Gastroesophageal sphincter (tissue), 4 donors: ENCODE results near the gene NPDC1. TPM values are rescaled to one million over a fixed set of nuclear protein-coding genes. Genes with fewer than 3 reads are reported as not detected.
"Not testable (repeated sequence)": the region's sequence is repeated elsewhere in the genome, so short reads cannot be mapped to it uniquely, and the experiment has no call there.

ENCODE experiments used
- ATAC-seq: fragments of 150-250 bp; one replicate; pipeline ENCODE4 v1.9.1; 2016; ENCODE audit warnings: mild to moderate bottlenecking, moderate library complexity
- H3K27ac ChIP-seq, 4 donors: fragments of 200-600 bp; sonication (generic) in 3 of 4; 1 replicate in 3 of 4; 2 replicates in 1 of 4; pipeline ENCODE4 v1.5.1; 2016 to 2019
- H3K27me3 ChIP-seq: fragments of 200-600 bp; sonication (generic); one replicate; pipeline ENCODE4 v1.5.1; 2019
- H3K36me3 ChIP-seq, 2 donors: fragments of 200-600 bp; sonication (generic); one replicate each; pipeline ENCODE4 v1.5.1; 2019; ENCODE audit warnings: control low read depth in 1 of 2
- H3K4me1 ChIP-seq, 3 donors: fragments of 200-600 bp; sonication (generic); 1 replicate in 2 of 3; 2 replicates in 1 of 3; pipeline ENCODE4 v1.5.1; 2016 to 2019; ENCODE audit warnings: control low read depth in 2 of 3
- H3K4me3 ChIP-seq, 2 donors: fragments of 200-600 bp; sonication (generic); one replicate each; pipeline ENCODE4 v1.5.1; 2019; ENCODE audit warnings: mild to moderate bottlenecking in 1 of 2, moderate library complexity in 1 of 2
- H3K9me3 ChIP-seq, 3 donors: fragments of 200-600 bp; sonication (generic); one replicate each; pipeline ENCODE4 v1.5.1; 2017 to 2019; ENCODE audit warnings: control low read depth in 2 of 3
- CTCF ChIP-seq, 4 experiments: fragments of 200-600 bp in 2 of 4; fragments of 450-650 bp in 2 of 4; sonication (generic) in 1 of 4; IDR thresholded peaks; one replicate each; pipeline ENCODE4 v1.5.1; 2017 to 2019; ENCODE audit warnings: antibody characterized with exemption in 4 of 4, mild to moderate bottlenecking in 2 of 4, moderate library complexity in 2 of 4
- EP300 ChIP-seq: sonication (generic); formaldehyde crosslinking; IDR thresholded peaks from one replicate; pipeline ENCODE4 v1.6.1; 2017; ENCODE audit warnings: antibody characterized with exemption, mild to moderate bottlenecking
- POLR2A ChIP-seq, 2 donors: fragments of 450-650 bp; IDR thresholded peaks; one replicate each; pipeline ENCODE4 v1.6.1; 2017; ENCODE audit warnings: antibody characterized with exemption in 2 of 2, mild to moderate bottlenecking in 2 of 2, moderate library complexity in 1 of 2
- POLR2AphosphoS5 ChIP-seq: sonication (generic); formaldehyde crosslinking; IDR thresholded peaks from one replicate; pipeline ENCODE4 v1.6.1; 2017; ENCODE audit warnings: antibody characterized with exemption
- WGBS, 2 donors: methylation state at CpG; one replicate each; pipeline ENCODE4 v1.1.5; 2018; ENCODE audit warnings: low coverage in 1 of 2; 5-methylcytosine and 5-hydroxymethylcytosine counted together
- total RNA-seq, 4 donors: library from RNA; depleted of rRNA; stranded (reverse); fragments of >200 nt; gene quantifications; one replicate each; pipeline ENCODE4 v1.1.0, GENCODE V29; 2016

The NPDC1 gene
- total RNA-seq, 4 donors from 2014 or later, result 50.4 to 69.9 (median 59.5) TPM

GRCh38 chr9:137063311-137064026 is 17.5 kb upstream of the NPDC1 start:
- H3K9me3 ChIP-seq, result no peaks in the 10 kb centered on the region
- no peak overlapping the region for H3K27ac ChIP-seq
- peaks cover 0 to 9% (median 5%) of the 10 kb centered on the region in 3 donors for H3K4me1 ChIP-seq
- no peak for TF ChIP-seq POLR2AphosphoS5
- TF ChIP-seq EP300, result no peak
- TF ChIP-seq POLR2A (IDR thresholded peaks at IDR 0.05), result no peak
- no peak for TF ChIP-seq CTCF (IDR thresholded peaks at IDR 0.05)
- H3K27me3 ChIP-seq, result peaks cover 30% of the 10 kb centered on the region
- no peak for ATAC-seq
- no peaks in the 10 kb centered on the region for H3K36me3 ChIP-seq
- WGBS, 2 donors, result no CpG with 5 or more reads among the region's 26 CpGs
- no peak overlapping the region for H3K4me3 ChIP-seq

- Histone ChIP-seq H3K27me3 (peaks cover 23% of the 10 kb centered on the region), H3K4me1 (peaks cover 0 to 13% (median 5%) of the 10 kb centered on the region in 3 donors)
- not testable (repeated sequence) for H3K9me3 ChIP-seq, ATAC-seq, H3K4me3 ChIP-seq, H3K36me3 ChIP-seq, H3K27ac ChIP-seq
- 100% methylated on average over 1 of the region's 9 CpGs; no CpG with 5 or more reads in 1 of the 2 donors for WGBS, 2 donors
Observed at GRCh38 chr9:137062798-137063197, 16.8 kb upstream of the NPDC1 start.

GRCh38 chr9:137062384-137062783 is 16.4 kb upstream of the NPDC1 start:
- peaks cover 0 to 17% (median 7%) of the 10 kb centered on the region in 3 donors for H3K4me1 ChIP-seq
- no peak for TF ChIP-seq POLR2A (IDR thresholded peaks at IDR 0.05)
- no peak for TF ChIP-seq EP300
- TF ChIP-seq POLR2AphosphoS5, result no peak
- TF ChIP-seq CTCF (IDR thresholded peaks at IDR 0.05), result no peak
- 75% methylated on average over 4 of the region's 15 CpGs; no CpG with 5 or more reads in 1 of the 2 donors for WGBS, 2 donors
- no peak overlapping the region for H3K27ac ChIP-seq
- H3K27me3 ChIP-seq, result peaks cover 23% of the 10 kb centered on the region
- no peak overlapping the region for H3K4me3 ChIP-seq
- ATAC-seq, result no peak
- no peaks in the 10 kb centered on the region for H3K36me3 ChIP-seq
- H3K9me3 ChIP-seq, result no peaks in the 10 kb centered on the region

GRCh38 chr9:137058521-137059234 is 12.7 kb upstream of the NPDC1 start:
- ATAC-seq, result no peak
- H3K9me3 ChIP-seq, result no peaks in the 10 kb centered on the region
- TF ChIP-seq POLR2AphosphoS5, result no peak
- no peak for TF ChIP-seq CTCF (IDR thresholded peaks at IDR 0.05)
- TF ChIP-seq EP300, result no peak
- no peak for TF ChIP-seq POLR2A (IDR thresholded peaks at IDR 0.05)
- no peaks in the 10 kb centered on the region for H3K36me3 ChIP-seq
- peaks cover 0 to 46% (median 29%) of the 10 kb centered on the region in 3 donors for H3K4me1 ChIP-seq
- no peak overlapping the region for H3K27ac ChIP-seq
- H3K4me3 ChIP-seq, result no peak overlapping the region
- 66 to 88% methylated on average over 2 to 8 of the region's 9 CpGs for whole genome bisulfite sequencing, 2 donors
- H3K27me3 ChIP-seq, result peaks cover 20% of the 10 kb centered on the region

- H3K9me3 ChIP-seq, result no peaks in the 10 kb centered on the region
- no peak for ATAC-seq
- H3K4me1 ChIP-seq, result peaks cover 0 to 56% (median 37%) of the 10 kb centered on the region in 3 donors
- peaks cover 24% of the 10 kb centered on the region for H3K27me3 ChIP-seq
- no peaks in the 10 kb centered on the region for H3K36me3 ChIP-seq
- WGBS, 2 donors, result 40 to 51% methylated on average over 4 to 11 of the region's 16 CpGs
- H3K27ac ChIP-seq, result peak overlapping the region in 1 of 4 donors; percentile 26
- no peak overlapping the region for H3K4me3 ChIP-seq
- TF ChIP-seq EP300, result no peak
- TF ChIP-seq POLR2A (IDR thresholded peaks at IDR 0.05), result no peak
- no peak for TF ChIP-seq CTCF (IDR thresholded peaks at IDR 0.05)
- no peak for TF ChIP-seq POLR2AphosphoS5
Observed at GRCh38 chr9:137057545-137057944, 11.6 kb upstream of the NPDC1 start.
